Right lobe of liver (tissue), 4 donors: ENCODE data around the gene DYNLL2.
"Not testable (repeated sequence)": the region's sequence is repeated elsewhere in the genome, so short reads cannot be mapped to it uniquely, and the experiment has no call there.

Experiments used
- POLR2A ChIP-seq: fragments of 450-650 bp; IDR thresholded peaks from one replicate; pipeline ENCODE4 v1.6.1; 2017; ENCODE audit warnings: antibody characterized with exemption, mild to moderate bottlenecking
- TF ChIP-seq, protein P1 (sequence below), 4 donors: fragments of 200-600 bp in 3 of 4; fragments of 450-650 bp in 1 of 4; IDR thresholded peaks; one replicate each; pipeline versions ENCODE4 v1.5.1 to v1.8.0; 2016 to 2022; ENCODE audit warnings: antibody characterized with exemption in 4 of 4, mild to moderate bottlenecking in 2 of 4
- donor health status: DM: no; HTN: no; CAD: no.
- donor health status: DM: no; HTN: no; CAD: no.
- donor health status: DM: no; HTN: yes; CAD: no.

GRCh38 chr17:58101898-58102297 is 18.7 kb downstream of the DYNLL2 start:
- TF ChIP-seq, protein P1, sequence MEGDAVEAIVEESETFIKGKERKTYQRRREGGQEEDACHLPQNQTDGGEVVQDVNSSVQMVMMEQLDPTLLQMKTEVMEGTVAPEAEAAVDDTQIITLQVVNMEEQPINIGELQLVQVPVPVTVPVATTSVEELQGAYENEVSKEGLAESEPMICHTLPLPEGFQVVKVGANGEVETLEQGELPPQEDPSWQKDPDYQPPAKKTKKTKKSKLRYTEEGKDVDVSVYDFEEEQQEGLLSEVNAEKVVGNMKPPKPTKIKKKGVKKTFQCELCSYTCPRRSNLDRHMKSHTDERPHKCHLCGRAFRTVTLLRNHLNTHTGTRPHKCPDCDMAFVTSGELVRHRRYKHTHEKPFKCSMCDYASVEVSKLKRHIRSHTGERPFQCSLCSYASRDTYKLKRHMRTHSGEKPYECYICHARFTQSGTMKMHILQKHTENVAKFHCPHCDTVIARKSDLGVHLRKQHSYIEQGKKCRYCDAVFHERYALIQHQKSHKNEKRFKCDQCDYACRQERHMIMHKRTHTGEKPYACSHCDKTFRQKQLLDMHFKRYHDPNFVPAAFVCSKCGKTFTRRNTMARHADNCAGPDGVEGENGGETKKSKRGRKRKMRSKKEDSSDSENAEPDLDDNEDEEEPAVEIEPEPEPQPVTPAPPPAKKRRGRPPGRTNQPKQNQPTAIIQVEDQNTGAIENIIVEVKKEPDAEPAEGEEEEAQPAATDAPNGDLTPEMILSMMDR (IDR thresholded peaks at IDR 0.05), result not testable (repeated sequence)
- not testable (repeated sequence) for TF ChIP-seq POLR2A
